ENCODE results near the gene SLC14A1.
"Not testable (repeated sequence)": the region's sequence is repeated elsewhere in the genome, so short reads cannot be mapped to it uniquely, and the experiment has no call there.

Gene SLC14A1

DNA sequence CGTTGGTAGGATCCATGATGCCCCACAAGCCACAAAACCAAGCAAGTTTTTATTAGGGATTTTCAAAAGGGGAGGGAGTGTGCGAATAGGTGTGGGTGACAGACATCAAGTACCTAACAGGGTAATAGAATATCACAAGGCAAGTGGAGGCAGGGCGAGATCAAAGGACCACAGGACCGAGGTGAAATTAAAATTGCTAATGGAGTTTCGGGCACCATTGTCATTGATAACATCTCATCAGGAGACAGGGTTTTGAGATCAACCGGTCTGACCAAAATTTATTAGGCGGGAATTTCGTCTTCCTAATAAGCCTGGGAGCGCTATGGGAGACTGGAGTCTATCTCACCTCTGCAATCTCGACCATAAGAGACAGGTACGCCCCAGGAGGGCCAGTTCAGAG lies 33.7 kb downstream of the SLC14A1 start:
- not testable (repeated sequence) for H3K4me3 ChIP-seq (ENCODE audit: low read depth, low read length); H3K27me3 ChIP-seq (ENCODE audit: insufficient read depth, low read length); H3K79me2 ChIP-seq (ENCODE audit: control insufficient read depth, insufficient read depth, low read length, unreplicated experiment); H2AFZ ChIP-seq (ENCODE audit: low read length, unreplicated experiment); H3K36me3 ChIP-seq (ENCODE audit: insufficient read depth, low read length); H3K27ac ChIP-seq (ENCODE audit: low read depth, low read length)
- peaks cover 18% of the 10 kb centered on the region for H3K4me1 ChIP-seq (ENCODE audit: control insufficient read depth, insufficient read depth, low read length, unreplicated experiment)

DNA sequence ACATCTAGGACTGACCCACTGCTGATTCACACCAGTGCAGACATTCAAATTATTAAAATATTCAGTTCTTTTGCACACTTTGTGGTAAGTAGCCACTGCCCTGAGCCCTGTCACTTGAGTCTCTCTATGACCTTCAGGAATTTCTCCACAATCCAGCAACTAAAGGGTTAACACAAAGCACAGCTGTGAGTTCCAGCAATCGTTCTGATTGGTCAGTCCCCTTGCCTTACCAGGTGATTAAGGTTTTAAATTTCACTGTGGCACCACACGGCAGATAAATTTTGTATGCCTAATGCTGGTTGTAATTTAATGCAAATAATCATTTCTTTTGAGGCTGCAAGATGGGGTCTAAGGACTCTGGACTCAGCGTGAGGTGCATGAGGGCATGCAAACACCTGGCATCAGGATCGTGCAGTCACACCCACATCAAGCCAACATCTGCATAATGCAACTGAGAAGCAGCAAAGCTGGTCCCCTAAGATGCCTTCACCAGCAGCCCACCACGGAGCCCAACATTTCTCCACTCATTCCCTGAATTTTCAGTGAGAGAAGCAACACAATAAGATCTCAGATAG lies 36.6 kb downstream of the SLC14A1 start:
- Histone ChIP-seq H3K4me1 (ENCODE audit: control insufficient read depth, insufficient read depth, low read length, unreplicated experiment) (peaks cover 21% of the 10 kb centered on the region), H3K4me3 (ENCODE audit: low read depth, low read length) (no peak overlapping the region), H3K79me2 (ENCODE audit: control insufficient read depth, insufficient read depth, low read length, unreplicated experiment) (no peaks in the 10 kb centered on the region), H3K27me3 (ENCODE audit: insufficient read depth, low read length) (no peaks in the 10 kb centered on the region), H3K36me3 (ENCODE audit: insufficient read depth, low read length) (no peaks in the 10 kb centered on the region), H3K27ac (ENCODE audit: low read depth, low read length) (no peak overlapping the region), H2AFZ (ENCODE audit: low read length, unreplicated experiment) (no peak overlapping the region)

DNA sequence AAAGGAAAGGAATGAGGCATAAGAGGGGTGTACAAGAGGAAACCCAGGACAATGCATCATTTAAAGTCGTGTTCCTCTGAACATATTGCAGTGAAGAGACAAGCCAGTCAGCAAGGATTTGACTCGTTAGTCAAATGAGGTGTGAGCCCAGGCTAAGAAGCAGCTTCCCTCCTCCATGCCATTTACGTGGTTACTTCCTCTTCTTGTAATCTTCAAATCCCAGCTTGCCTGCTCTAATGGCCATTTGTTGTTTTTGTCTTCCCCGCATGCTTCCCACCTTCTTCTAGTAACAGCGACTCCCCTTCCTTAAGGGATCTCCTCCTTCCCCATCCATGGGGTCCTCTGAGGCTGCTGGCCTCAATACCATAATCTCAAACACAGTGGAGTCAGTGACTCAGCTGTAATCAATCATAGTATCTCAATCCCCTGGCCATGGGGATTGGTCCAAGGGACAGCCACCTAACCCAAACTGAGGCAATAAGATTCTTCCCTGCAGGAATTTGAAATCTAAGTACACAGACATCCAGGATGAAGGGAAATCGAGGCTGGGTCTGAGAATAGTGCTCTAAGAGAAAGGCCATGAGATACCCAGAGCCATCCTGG lies 37.6 kb downstream of the SLC14A1 start:
- Histone ChIP-seq H2AFZ (ENCODE audit: low read length, unreplicated experiment) (no peak overlapping the region), H3K27me3 (ENCODE audit: insufficient read depth, low read length) (no peaks in the 10 kb centered on the region), H3K4me3 (ENCODE audit: low read depth, low read length) (no peak overlapping the region), H3K27ac (ENCODE audit: low read depth, low read length) (no peak overlapping the region), H3K79me2 (ENCODE audit: control insufficient read depth, insufficient read depth, low read length, unreplicated experiment) (no peaks in the 10 kb centered on the region), H3K36me3 (ENCODE audit: insufficient read depth, low read length) (no peaks in the 10 kb centered on the region), H3K4me1 (ENCODE audit: control insufficient read depth, insufficient read depth, low read length, unreplicated experiment) (peaks cover 18% of the 10 kb centered on the region)

DNA sequence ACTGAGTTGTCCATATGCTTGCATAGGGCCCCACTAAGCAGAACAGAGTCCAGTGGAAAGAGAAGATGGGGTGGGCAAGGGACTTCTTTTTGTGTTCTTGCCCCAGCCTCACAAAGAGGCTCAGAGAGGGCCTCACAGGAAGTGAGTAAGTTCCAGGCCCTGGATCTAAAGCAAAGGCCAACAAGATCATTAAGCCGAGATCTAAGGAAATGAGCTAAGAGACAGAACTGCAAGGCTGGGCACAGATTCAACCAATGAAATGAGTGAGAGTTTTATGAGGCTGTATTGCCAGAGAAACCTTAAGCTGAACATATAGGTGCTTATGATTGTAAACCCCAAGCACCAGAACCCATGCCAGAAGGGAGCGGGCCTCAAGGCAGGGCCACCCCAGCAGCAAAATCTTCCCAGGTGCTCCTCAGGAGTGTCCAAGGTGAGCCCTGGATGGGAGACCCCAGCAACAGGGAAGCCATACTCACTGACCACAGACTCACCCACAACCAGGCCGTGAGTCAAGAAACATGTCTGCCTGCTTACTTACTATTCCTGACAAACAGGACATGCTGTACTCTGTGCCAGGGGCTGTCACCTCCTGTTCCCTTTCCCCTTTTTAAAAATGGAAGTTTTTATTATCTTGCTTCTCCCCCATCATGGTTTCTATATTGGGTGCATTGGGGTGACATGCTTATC lies 40.2 kb downstream of the SLC14A1 start:
- H3K4me1 ChIP-seq (ENCODE audit: control insufficient read depth, insufficient read depth, low read length, unreplicated experiment) = peaks cover 18% of the 10 kb centered on the region
- no peaks in the 10 kb centered on the region for H3K36me3 ChIP-seq (ENCODE audit: insufficient read depth, low read length)
- H3K27ac ChIP-seq (ENCODE audit: low read depth, low read length) = no peak overlapping the region
- H2AFZ ChIP-seq (ENCODE audit: low read length, unreplicated experiment) = peak overlapping the region; percentile 65
- no peaks in the 10 kb centered on the region for H3K27me3 ChIP-seq (ENCODE audit: insufficient read depth, low read length)
- no peaks in the 10 kb centered on the region for H3K79me2 ChIP-seq (ENCODE audit: control insufficient read depth, insufficient read depth, low read length, unreplicated experiment)
- H3K4me3 ChIP-seq (ENCODE audit: low read depth, low read length) = no peak overlapping the region

DNA sequence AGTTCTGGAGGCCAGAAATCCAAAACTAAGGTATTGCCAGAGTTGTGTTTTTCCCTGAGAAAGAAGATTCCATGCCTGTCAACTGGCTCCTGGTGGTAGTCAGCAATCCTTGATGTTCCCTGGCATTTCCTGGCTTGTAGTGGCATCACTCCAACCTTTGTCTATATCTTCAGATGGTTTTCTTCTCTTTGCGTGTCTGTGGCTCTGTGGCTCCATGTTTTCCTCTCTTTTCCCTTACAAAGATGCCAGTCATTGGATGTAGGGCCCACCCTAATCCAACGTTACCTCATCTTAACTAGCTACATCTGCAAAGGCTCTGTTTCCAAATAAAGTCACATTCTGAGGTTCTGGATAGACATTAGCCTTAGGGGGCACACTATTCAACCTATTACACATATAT lies 41.8 kb downstream of the SLC14A1 start:
- no peaks in the 10 kb centered on the region for H3K79me2 ChIP-seq (ENCODE audit: control insufficient read depth, insufficient read depth, low read length, unreplicated experiment)
- H2AFZ ChIP-seq (ENCODE audit: low read length, unreplicated experiment) = no peak overlapping the region
- no peak overlapping the region for H3K27ac ChIP-seq (ENCODE audit: low read depth, low read length)
- peaks cover 18% of the 10 kb centered on the region for H3K4me1 ChIP-seq (ENCODE audit: control insufficient read depth, insufficient read depth, low read length, unreplicated experiment)
- H3K36me3 ChIP-seq (ENCODE audit: insufficient read depth, low read length) = no peaks in the 10 kb centered on the region
- H3K4me3 ChIP-seq (ENCODE audit: low read depth, low read length) = no peak overlapping the region
- H3K27me3 ChIP-seq (ENCODE audit: insufficient read depth, low read length) = no peaks in the 10 kb centered on the region

DNA sequence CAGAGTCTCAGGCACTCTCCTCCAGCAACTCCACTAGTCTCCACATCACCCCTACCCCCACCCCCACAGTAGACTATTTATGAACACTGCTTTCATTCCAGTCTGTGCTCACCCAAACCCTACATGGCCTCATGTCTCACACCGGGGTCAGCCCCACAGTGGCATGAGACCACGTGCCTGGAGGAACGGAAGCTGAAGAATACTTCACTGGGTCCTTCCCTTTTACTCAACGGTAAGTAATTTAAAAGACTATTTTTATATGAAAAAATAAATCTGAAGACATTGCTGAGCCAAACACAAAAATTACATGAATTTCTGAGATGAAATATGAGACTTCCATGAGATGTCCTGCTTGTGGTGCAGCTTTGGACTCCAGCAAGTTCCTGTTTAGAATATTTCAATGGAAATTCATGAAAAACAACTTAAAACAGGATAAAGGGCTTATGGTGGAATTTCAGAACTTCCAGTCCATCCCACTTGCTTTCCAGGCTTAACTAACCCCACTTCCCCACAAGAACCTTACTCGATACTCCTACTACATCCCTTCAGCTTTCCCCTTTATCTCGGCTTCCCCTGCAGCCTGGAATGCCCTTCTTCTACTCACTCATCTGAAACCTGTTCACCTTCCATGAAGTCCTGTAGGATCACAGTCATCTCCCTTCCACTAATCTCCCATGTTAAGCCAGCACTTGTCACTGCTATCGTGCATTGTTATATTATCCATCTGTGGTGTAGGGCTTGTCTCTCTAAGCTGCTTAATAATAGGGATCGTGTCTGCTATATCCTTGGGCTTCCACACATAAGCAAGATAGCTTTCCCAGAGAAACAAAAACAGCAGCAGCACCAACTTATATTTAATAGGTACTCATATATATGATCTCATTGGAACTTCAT lies 47.9 kb downstream of the SLC14A1 start:
- peaks cover 30% of the 10 kb centered on the region for H3K4me1 ChIP-seq (ENCODE audit: control insufficient read depth, insufficient read depth, low read length, unreplicated experiment)
- H2AFZ ChIP-seq (ENCODE audit: low read length, unreplicated experiment) = no peak overlapping the region
- H3K27me3 ChIP-seq (ENCODE audit: insufficient read depth, low read length) = no peaks in the 10 kb centered on the region
- H3K27ac ChIP-seq (ENCODE audit: low read depth, low read length) = no peak overlapping the region
- no peak overlapping the region for H3K4me3 ChIP-seq (ENCODE audit: low read depth, low read length)
- H3K79me2 ChIP-seq (ENCODE audit: control insufficient read depth, insufficient read depth, low read length, unreplicated experiment) = no peaks in the 10 kb centered on the region
- H3K36me3 ChIP-seq (ENCODE audit: insufficient read depth, low read length) = no peaks in the 10 kb centered on the region

DNA sequence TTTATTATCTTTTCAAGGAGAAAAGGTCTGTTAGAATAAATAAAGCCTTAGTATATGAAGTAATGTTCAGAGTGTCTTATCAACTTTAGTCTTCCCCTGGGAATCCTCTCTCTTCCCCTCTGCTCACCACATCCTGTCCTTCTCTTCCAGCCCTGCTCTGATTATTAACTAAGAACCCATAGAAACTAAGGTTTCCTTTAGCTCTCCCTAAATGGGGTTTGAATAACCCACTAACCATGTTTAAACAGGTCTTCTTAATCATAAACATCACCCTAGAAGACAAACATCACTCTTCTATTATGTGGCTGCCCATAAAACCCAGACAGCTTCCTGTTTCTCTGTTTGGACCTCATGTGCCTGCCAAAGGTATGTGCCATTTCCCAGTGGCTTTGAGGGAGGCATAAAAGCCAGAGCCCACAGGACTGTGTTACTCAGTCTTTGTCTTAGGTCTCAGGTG lies 50.1 kb downstream of the SLC14A1 start:
- no peaks in the 10 kb centered on the region for H3K36me3 ChIP-seq (ENCODE audit: insufficient read depth, low read length)
- peak overlapping the region; percentile 74 for H3K27ac ChIP-seq (ENCODE audit: low read depth, low read length)
- no peaks in the 10 kb centered on the region for H3K79me2 ChIP-seq (ENCODE audit: control insufficient read depth, insufficient read depth, low read length, unreplicated experiment)
- peaks cover 42% of the 10 kb centered on the region for H3K4me1 ChIP-seq (ENCODE audit: control insufficient read depth, insufficient read depth, low read length, unreplicated experiment)
- H3K27me3 ChIP-seq (ENCODE audit: insufficient read depth, low read length) = no peaks in the 10 kb centered on the region
- peak overlapping the region; percentile 54 for H2AFZ ChIP-seq (ENCODE audit: low read length, unreplicated experiment)
- no peak overlapping the region for H3K4me3 ChIP-seq (ENCODE audit: low read depth, low read length)

DNA sequence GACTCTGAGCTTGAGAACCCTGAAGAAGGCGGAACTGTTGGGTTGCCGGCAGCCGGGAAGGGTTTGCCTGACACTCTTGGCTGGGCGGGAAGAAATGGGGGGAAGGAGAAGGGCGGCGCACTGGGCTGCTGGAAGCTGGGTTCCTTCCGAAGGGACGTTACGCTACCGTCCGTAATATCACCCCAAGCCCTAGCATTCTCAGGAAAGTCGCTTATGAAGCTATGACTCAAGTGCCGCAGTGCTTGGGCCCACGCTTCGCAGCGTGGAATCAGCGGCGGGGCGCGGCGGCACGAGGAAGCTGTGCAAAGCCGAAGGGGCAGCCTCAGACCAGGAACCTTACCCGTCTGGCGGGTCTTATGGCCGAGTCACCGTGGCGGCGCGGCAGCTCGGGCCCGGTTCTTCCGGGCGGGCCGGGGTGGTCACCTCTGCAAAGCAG lies 51.3 kb downstream of the SLC14A1 start:
- Histone ChIP-seq H3K79me2 (ENCODE audit: control insufficient read depth, insufficient read depth, low read length, unreplicated experiment) (no peaks in the 10 kb centered on the region), H3K36me3 (ENCODE audit: insufficient read depth, low read length) (no peaks in the 10 kb centered on the region), H3K4me3 (ENCODE audit: low read depth, low read length) (peak overlapping the region; percentile 92), H3K27ac (ENCODE audit: low read depth, low read length) (peak overlapping the region; percentile 74), H2AFZ (ENCODE audit: low read length, unreplicated experiment) (peak overlapping the region; percentile 96), H3K4me1 (ENCODE audit: control insufficient read depth, insufficient read depth, low read length, unreplicated experiment) (peaks cover 47% of the 10 kb centered on the region), H3K27me3 (ENCODE audit: insufficient read depth, low read length) (no peaks in the 10 kb centered on the region)

DNA sequence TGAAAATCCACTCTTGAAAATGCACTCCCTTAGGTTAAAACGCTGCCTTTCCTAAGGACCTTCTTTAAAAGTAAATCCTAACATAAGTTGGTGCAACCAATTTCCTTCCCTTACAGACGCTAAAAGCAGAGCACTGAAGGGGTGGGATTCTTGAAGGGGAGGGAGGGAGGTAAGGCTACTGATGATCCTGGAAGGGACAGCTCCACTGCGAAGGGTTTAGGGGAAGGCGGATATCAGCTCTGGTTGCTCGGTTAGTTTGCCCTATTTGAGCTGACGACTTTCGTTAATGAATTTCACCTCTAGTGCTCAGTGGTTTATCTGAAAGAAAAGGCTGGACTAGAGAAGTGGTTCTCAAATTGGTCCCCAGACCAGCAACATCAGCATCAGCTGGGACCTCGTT lies 51.8 kb downstream of the SLC14A1 start:
- Histone ChIP-seq H3K27ac (ENCODE audit: low read depth, low read length) (peak overlapping the region; percentile 74), H3K27me3 (ENCODE audit: insufficient read depth, low read length) (no peaks in the 10 kb centered on the region), H3K4me3 (ENCODE audit: low read depth, low read length) (peak overlapping the region; percentile 92), H2AFZ (ENCODE audit: low read length, unreplicated experiment) (peak overlapping the region; percentile 96), H3K36me3 (ENCODE audit: insufficient read depth, low read length) (no peaks in the 10 kb centered on the region), H3K79me2 (ENCODE audit: control insufficient read depth, insufficient read depth, low read length, unreplicated experiment) (no peaks in the 10 kb centered on the region), H3K4me1 (ENCODE audit: control insufficient read depth, insufficient read depth, low read length, unreplicated experiment) (peaks cover 51% of the 10 kb centered on the region)

DNA sequence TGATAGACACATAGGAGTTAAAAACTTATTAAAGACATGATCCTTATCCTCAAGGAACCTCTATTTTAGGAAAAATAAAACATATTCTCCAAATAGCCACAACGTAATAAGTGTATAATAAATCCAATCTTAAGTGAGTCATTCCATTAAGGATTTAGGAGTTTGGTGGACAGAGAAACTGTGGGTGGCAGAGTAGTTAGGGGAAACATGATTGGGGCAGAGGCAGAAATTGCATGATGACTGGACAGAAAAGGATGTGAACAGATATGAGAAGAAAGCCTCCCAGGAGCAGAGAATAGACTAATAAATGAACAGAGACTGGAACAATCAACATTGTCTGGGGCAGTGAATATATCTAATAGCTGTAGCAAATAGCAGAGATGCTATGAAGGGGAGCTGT lies 53.4 kb downstream of the SLC14A1 start:
- no peaks in the 10 kb centered on the region for H3K36me3 ChIP-seq (ENCODE audit: insufficient read depth, low read length)
- peaks cover 46% of the 10 kb centered on the region for H3K4me1 ChIP-seq (ENCODE audit: control insufficient read depth, insufficient read depth, low read length, unreplicated experiment)
- H3K27me3 ChIP-seq (ENCODE audit: insufficient read depth, low read length) = no peaks in the 10 kb centered on the region
- H3K79me2 ChIP-seq (ENCODE audit: control insufficient read depth, insufficient read depth, low read length, unreplicated experiment) = no peaks in the 10 kb centered on the region
- H3K4me3 ChIP-seq (ENCODE audit: low read depth, low read length) = no peak overlapping the region
- H2AFZ ChIP-seq (ENCODE audit: low read length, unreplicated experiment) = peak overlapping the region; percentile 17
- H3K27ac ChIP-seq (ENCODE audit: low read depth, low read length) = peak overlapping the region; percentile 37

Data from ACC112 (cell line).